ENCODE data around the gene BCL2A1.
"Not testable (repeated sequence)": the region's sequence is repeated elsewhere in the genome, so short reads cannot be mapped to it uniquely, and the experiment has no call there.

Gene BCL2A1

GRCh38 chr15:79970624-79971434 is at the start of gene BCL2A1:
TSS of gene BCL2A1 (minus strand) at chr15:79971196. CDS start at chr15:79971119, 77 bp downstream.
- no peak for DNase-seq

GRCh38 chr15:80020731-80021130 is 49.7 kb upstream of the BCL2A1 start:
- no peak for DNase-seq

- DNase-seq, result not testable (repeated sequence)
Observed at GRCh38 chr15:80020149-80020548, 49.2 kb upstream of the BCL2A1 start.

GRCh38 chr15:80019168-80019745 is 48.3 kb upstream of the BCL2A1 start:
- DNase-seq, result no peak

GRCh38 chr15:80017139-80017538 is 46.1 kb upstream of the BCL2A1 start:
- not testable (repeated sequence) for DNase-seq

- not testable (repeated sequence) for DNase-seq
Observed at GRCh38 chr15:80016506-80016905, 45.5 kb upstream of the BCL2A1 start.

GRCh38 chr15:80015156-80015555 is 44.2 kb upstream of the BCL2A1 start:
- DNase-seq, result no peak

GRCh38 chr15:80014186-80014585 is 43.2 kb upstream of the BCL2A1 start:
- DNase-seq, result not testable (repeated sequence)

GRCh38 chr15:80012060-80012726 is 41.2 kb upstream of the BCL2A1 start:
- DNase-seq, result no peak

- DNase-seq, result no peak
Observed at GRCh38 chr15:80011596-80011995, 40.6 kb upstream of the BCL2A1 start.

- not testable (repeated sequence) for DNase-seq
Observed at GRCh38 chr15:80011041-80011523, 40.1 kb upstream of the BCL2A1 start.

- peak; percentile 50 for DNase-seq
Observed at GRCh38 chr15:80010131-80010673, 39.2 kb upstream of the BCL2A1 start.

GRCh38 chr15:80007532-80007931 is 36.5 kb upstream of the BCL2A1 start:
- no peak for DNase-seq

GRCh38 chr15:80006946-80007345 is 36.0 kb upstream of the BCL2A1 start:
- no peak for DNase-seq

GRCh38 chr15:80003934-80004472 is 33.0 kb upstream of the BCL2A1 start:
- DNase-seq, result no peak

- no peak for DNase-seq
Observed at GRCh38 chr15:80003171-80003570, 32.2 kb upstream of the BCL2A1 start.

- no peak for DNase-seq
Observed at GRCh38 chr15:80002267-80002666, 31.3 kb upstream of the BCL2A1 start.

- DNase-seq, result no peak
Observed at GRCh38 chr15:79994615-79995014, 23.6 kb upstream of the BCL2A1 start.

GRCh38 chr15:79991826-79992225 is 20.8 kb upstream of the BCL2A1 start:
- DNase-seq, result no peak

- no peak for DNase-seq
Observed at GRCh38 chr15:79990997-79991334, 20.0 kb upstream of the BCL2A1 start.

- DNase-seq, result no peak
Observed at GRCh38 chr15:79990280-79990996, 19.4 kb upstream of the BCL2A1 start.

- no peak for DNase-seq
Observed at GRCh38 chr15:79989682-79990081, 18.7 kb upstream of the BCL2A1 start.

GRCh38 chr15:79989183-79989582 is 18.2 kb upstream of the BCL2A1 start:
- no peak for DNase-seq
